ENCODE measurements around the gene OR10Z1. TPM values are rescaled to one million over a fixed set of nuclear protein-coding genes. Genes with fewer than 3 reads are reported as not detected.

OR10Z1 gene
- total RNA-seq, result not detected

GRCh38 chr1:158604968-158605367 lies at the start of gene OR10Z1:
TSS of gene OR10Z1 (plus strand) at chr1:158605268. CDS start at chr1:158606439, 1,171 bp downstream.
- Histone ChIP-seq H3K27me3 (no peaks in the 10 kb centered on the region), H3K4me1 (no peaks in the 10 kb centered on the region), H3K9me3 (no peaks in the 10 kb centered on the region), H3K27ac (replicated peaks in 1 of 4) (no peak within 1 kb of the TSS), H3K4me3 (no peak within 1 kb of the TSS), H3K36me3 (no peaks in the 10 kb centered on the region)
- 74% methylated on average over 1 of the region's 1 CpG for WGBS
- TF ChIP-seq POLR2A (IDR thresholded peaks at IDR 0.05; ENCODE audit: low read depth), result no peak
- TF ChIP-seq POLR2AphosphoS5 (IDR thresholded peaks at IDR 0.05), result no peak
- intact Hi-C loops (cut with DNase I), result no loop called here
- no peak for DNase-seq (ENCODE audit: extremely low spot score)

- Histone ChIP-seq H3K4me1 (no peaks in the 10 kb centered on the region), H3K36me3 (no peaks in the 10 kb centered on the region), H3K27me3 (no peaks in the 10 kb centered on the region), H3K9me3 (no peaks in the 10 kb centered on the region), H3K27ac (replicated peaks in 1 of 4) (no peak overlapping the region), H3K4me3 (no peak overlapping the region)
- intact Hi-C loops (cut with DNase I), result no loop called here
- no peak for DNase-seq (ENCODE audit: extremely low spot score)
- TF ChIP-seq EP300 (IDR thresholded peaks at IDR 0.05), result no peak
- TF ChIP-seq POLR2AphosphoS5 (IDR thresholded peaks at IDR 0.05), result no peak
- TF ChIP-seq CTCF (IDR thresholded peaks at IDR 0.05), result no peak
- TF ChIP-seq POLR2A (IDR thresholded peaks at IDR 0.05; ENCODE audit: low read depth), result no peak
- 77% methylated on average over 1 of the region's 1 CpG for WGBS
These were observed 45.4 kb upstream of the OR10Z1 start for GRCh38 chr1:158559696-158560095.

- intact Hi-C loops (cut with DNase I), result no loop called here
- 72% methylated on average over 2 of the region's 2 CpGs for WGBS
- TF ChIP-seq POLR2AphosphoS5 (IDR thresholded peaks at IDR 0.05) (no peak), CTCF (IDR thresholded peaks at IDR 0.05) (no peak), POLR2A (IDR thresholded peaks at IDR 0.05; ENCODE audit: low read depth) (no peak), EP300 (IDR thresholded peaks at IDR 0.05) (no peak)
- Histone ChIP-seq H3K27ac (replicated peaks in 1 of 4) (no peak overlapping the region), H3K4me3 (no peak overlapping the region), H3K4me1 (no peaks in the 10 kb centered on the region), H3K36me3 (no peaks in the 10 kb centered on the region), H3K9me3 (no peaks in the 10 kb centered on the region), H3K27me3 (no peaks in the 10 kb centered on the region)
- DNase-seq (ENCODE audit: extremely low spot score), result no peak
These were observed 41.2 kb upstream of the OR10Z1 start for GRCh38 chr1:158563853-158564252.

- H3K36me3 ChIP-seq, result no peaks in the 10 kb centered on the region
- no peak for TF ChIP-seq POLR2AphosphoS5 (IDR thresholded peaks at IDR 0.05)
- no peak for TF ChIP-seq EP300 (IDR thresholded peaks at IDR 0.05)
- no peak for TF ChIP-seq POLR2A (IDR thresholded peaks at IDR 0.05; ENCODE audit: low read depth)
- no peak for TF ChIP-seq CTCF (IDR thresholded peaks at IDR 0.05)
- no peaks in the 10 kb centered on the region for H3K9me3 ChIP-seq
- H3K27ac ChIP-seq (replicated peaks in 1 of 4), result no peak overlapping the region
- H3K27me3 ChIP-seq, result no peaks in the 10 kb centered on the region
- DNase-seq (ENCODE audit: extremely low spot score), result no peak
- no peak overlapping the region for H3K4me3 ChIP-seq
- 69% methylated on average over 2 of the region's 2 CpGs for WGBS
- intact Hi-C loops (cut with DNase I), result no loop called here
- no peaks in the 10 kb centered on the region for H3K4me1 ChIP-seq
These were observed 40.5 kb upstream of the OR10Z1 start for GRCh38 chr1:158564608-158565007.

- WGBS, result 82% methylated on average over 3 of the region's 3 CpGs
These were observed 34.6 kb upstream of the OR10Z1 start, which contains the start of gene OR6P1 for GRCh38 chr1:158570480-158570879. TSS of gene OR6P1 (minus strand) at chr1:158570580. CDS start at chr1:158563604, 6,976 bp downstream.

More at GRCh38 chr1:158570480-158570879, 34.6 kb upstream of the OR10Z1 start, which contains the start of gene OR6P1:
- Histone ChIP-seq H3K27ac (replicated peaks in 1 of 4) (no peak within 1 kb of the TSS), H3K9me3 (no peaks in the 10 kb centered on the region), H3K4me1 (no peaks in the 10 kb centered on the region), H3K4me3 (no peak within 1 kb of the TSS), H3K27me3 (no peaks in the 10 kb centered on the region), H3K36me3 (no peaks in the 10 kb centered on the region)
- intact Hi-C loops (cut with DNase I), result no loop called here
- TF ChIP-seq EP300 (IDR thresholded peaks at IDR 0.05) (no peak), POLR2A (IDR thresholded peaks at IDR 0.05; ENCODE audit: low read depth) (no peak), CTCF (IDR thresholded peaks at IDR 0.05) (no peak), POLR2AphosphoS5 (IDR thresholded peaks at IDR 0.05) (no peak)
- no peak for DNase-seq (ENCODE audit: extremely low spot score)

Measured in esophagus muscularis mucosa (tissue), 4 donors.